ENCODE data around the gene IGF2.

The IGF2 gene

GRCh38 chr11:2164861-2165555 lies 25.8 kb upstream of the IGF2 start:
- no peak overlapping the region for H3K27ac Mint-ChIP-seq
- DNase-seq, result no peak
- H3K4me1 Mint-ChIP-seq (ENCODE audit: low read depth), result no peaks in the 10 kb centered on the region
- H3K36me3 Mint-ChIP-seq (ENCODE audit: low read depth), result no peaks in the 10 kb centered on the region
- H3K27me3 Mint-ChIP-seq, result peaks cover 18% of the 10 kb centered on the region
- no peak overlapping the region for H3K4me3 Mint-ChIP-seq
- no peaks in the 10 kb centered on the region for H3K9me3 Mint-ChIP-seq

- peaks cover 18% of the 10 kb centered on the region for H3K27me3 Mint-ChIP-seq
- no peak for DNase-seq
- H3K36me3 Mint-ChIP-seq (ENCODE audit: low read depth), result no peaks in the 10 kb centered on the region
- no peaks in the 10 kb centered on the region for H3K4me1 Mint-ChIP-seq (ENCODE audit: low read depth)
- H3K9me3 Mint-ChIP-seq, result no peaks in the 10 kb centered on the region
- no peak overlapping the region for H3K27ac Mint-ChIP-seq
- no peak overlapping the region for H3K4me3 Mint-ChIP-seq
These were observed 24.9 kb upstream of the IGF2 start for GRCh38 chr11:2164081-2164480.

DNA sequence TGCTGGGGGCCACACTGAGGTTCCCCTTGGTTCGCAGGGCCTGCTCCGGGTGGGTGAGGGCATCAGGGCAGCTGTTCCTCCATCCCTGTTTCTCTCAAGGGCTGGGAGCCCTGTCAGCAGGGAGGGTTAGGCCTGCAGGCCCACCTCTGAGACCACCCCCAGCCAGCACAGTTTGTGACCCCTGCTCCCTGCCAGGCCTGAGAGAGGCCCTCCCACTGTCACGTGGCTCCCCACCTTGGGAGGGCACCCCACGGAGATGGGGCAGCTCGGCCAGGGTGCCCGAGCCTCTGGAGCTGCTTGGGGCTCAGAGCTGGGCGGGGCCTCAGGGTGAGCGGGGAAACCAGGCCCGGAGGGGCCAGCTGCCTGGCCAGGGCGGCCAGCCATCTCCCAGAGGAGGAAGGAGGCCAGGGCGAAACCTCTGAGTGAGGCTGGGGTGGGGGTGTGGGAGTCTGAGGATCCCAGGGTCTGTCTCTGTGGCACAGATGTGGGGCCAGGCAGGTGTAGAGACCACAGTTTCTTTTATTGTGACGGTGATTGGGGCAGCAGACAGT lies 24.3 kb upstream of the IGF2 start:
- Mint-ChIP-seq H3K9me3 (no peaks in the 10 kb centered on the region), H3K4me3 (no peak overlapping the region), H3K27me3 (peaks cover 18% of the 10 kb centered on the region), H3K4me1 (ENCODE audit: low read depth) (no peaks in the 10 kb centered on the region), H3K27ac (no peak overlapping the region), H3K36me3 (ENCODE audit: low read depth) (no peaks in the 10 kb centered on the region)
- DNase-seq, result no peak

DNA sequence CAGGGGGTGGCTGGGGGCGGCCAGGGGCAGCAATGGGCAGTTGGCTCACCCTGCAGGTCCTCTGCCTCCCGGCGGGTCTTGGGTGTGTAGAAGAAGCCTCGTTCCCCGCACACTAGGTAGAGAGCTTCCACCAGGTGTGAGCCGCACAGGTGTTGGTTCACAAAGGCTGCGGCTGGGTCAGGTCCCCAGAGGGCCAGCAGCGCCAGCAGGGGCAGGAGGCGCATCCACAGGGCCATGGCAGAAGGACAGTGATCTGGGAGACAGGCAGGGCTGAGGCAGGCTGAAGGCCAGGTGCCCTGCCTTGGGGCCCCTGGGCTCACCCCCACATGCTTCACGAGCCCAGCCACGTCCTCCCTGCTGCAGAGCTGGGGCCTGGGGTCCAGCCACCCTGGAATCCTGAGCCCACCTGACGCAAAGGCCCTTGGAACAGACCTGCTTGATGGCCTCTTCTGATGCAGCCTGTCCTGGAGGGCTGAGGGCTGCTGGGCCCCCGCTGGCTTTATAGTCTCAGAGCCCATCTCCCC lies 21.6 kb upstream of the IGF2 start, which contains the start of gene INS:
Gene INS (minus strand): TSS at position 474 of the 524 bp plus-strand sequence. CDS start 238 bp downstream, at position 236.
- Mint-ChIP-seq H3K27me3 (peaks cover 18% of the 10 kb centered on the region), H3K36me3 (ENCODE audit: low read depth) (no peaks in the 10 kb centered on the region), H3K9me3 (no peaks in the 10 kb centered on the region), H3K4me3 (no peak within 1 kb of the TSS), H3K4me1 (ENCODE audit: low read depth) (no peaks in the 10 kb centered on the region), H3K27ac (no peak within 1 kb of the TSS)
- no peak for DNase-seq

DNA sequence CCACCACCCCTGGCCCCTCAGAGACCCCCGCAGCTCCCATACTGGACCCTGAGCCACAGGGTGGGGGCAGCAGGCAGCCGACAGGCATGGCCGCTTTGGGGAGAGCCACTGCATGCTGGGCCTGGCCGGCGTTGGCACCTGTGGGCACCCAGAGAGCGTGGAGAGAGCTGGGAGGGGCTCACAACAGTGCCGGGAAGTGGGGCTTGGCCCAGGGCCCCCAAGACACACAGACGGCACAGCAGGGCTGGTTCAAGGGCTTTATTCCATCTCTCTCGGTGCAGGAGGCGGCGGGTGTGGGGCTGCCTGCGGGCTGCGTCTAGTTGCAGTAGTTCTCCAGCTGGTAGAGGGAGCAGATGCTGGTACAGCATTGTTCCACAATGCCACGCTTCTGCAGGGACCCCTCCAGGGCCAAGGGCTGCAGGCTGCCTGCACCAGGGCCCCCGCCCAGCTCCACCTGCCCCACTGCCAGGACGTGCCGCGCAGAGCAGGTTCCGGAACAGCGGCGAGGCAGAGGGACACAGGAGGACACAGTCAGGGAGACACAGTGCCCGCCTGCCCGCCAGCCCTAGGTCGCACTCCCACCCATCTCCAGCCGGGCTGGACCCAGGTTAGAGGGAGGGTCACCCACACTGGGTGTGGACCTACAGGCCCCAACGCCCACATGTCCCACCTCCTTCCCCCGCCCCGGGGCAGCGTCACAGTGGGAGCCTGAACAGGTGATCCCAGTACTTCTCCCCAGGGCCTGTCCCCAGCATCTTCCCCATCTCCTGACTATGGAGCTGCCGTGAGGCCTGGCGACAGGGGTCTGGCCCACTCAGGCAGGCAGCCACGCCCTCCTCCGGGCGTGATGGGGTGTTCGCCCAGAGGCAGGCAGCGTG lies 20.6 kb upstream of the IGF2 start:
- Mint-ChIP-seq H3K4me3 (no peak overlapping the region), H3K4me1 (ENCODE audit: low read depth) (no peaks in the 10 kb centered on the region), H3K27ac (no peak overlapping the region), H3K36me3 (ENCODE audit: low read depth) (no peaks in the 10 kb centered on the region), H3K9me3 (no peaks in the 10 kb centered on the region), H3K27me3 (peaks cover 14% of the 10 kb centered on the region)
- DNase-seq, result no peak

- Mint-ChIP-seq H3K4me1 (ENCODE audit: low read depth) (no peaks in the 10 kb centered on the region), H3K36me3 (ENCODE audit: low read depth) (no peaks in the 10 kb centered on the region), H3K27me3 (peaks cover 10% of the 10 kb centered on the region), H3K4me3 (no peak overlapping the region), H3K9me3 (no peaks in the 10 kb centered on the region), H3K27ac (no peak overlapping the region)
- DNase-seq, result no peak
These were observed 19.8 kb upstream of the IGF2 start for GRCh38 chr11:2158966-2159365.

DNA sequence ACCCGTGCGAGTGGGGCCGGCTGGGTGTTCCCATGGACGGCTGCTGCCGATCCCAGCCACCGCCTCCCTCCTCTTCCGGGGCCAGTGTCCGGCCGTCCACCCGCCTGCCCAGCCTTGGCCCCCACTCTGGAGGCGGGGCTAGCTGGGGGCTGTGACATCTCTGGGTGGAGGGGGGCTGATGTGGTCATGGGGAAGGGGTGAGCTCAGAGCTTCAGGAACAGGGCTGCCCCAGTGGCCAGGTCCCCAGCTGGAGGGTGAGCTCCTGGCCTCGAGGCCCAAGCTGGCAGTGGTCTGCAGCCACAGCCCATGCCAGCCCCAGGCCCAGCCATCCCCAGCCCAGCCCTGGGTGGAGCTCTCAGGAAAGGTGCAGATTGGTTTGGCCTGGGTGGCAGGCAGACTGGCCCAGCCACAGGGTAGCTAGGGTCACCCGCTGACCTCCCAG lies 19.1 kb upstream of the IGF2 start:
- DNase-seq, result no peak
- H3K4me3 Mint-ChIP-seq, result no peak overlapping the region
- H3K27me3 Mint-ChIP-seq, result peaks cover 8% of the 10 kb centered on the region
- no peak overlapping the region for H3K27ac Mint-ChIP-seq
- H3K9me3 Mint-ChIP-seq, result no peaks in the 10 kb centered on the region
- no peaks in the 10 kb centered on the region for H3K4me1 Mint-ChIP-seq (ENCODE audit: low read depth)
- no peaks in the 10 kb centered on the region for H3K36me3 Mint-ChIP-seq (ENCODE audit: low read depth)

GRCh38 chr11:2157294-2158040 lies 18.3 kb upstream of the IGF2 start:
- H3K4me1 Mint-ChIP-seq (ENCODE audit: low read depth), result no peaks in the 10 kb centered on the region
- H3K4me3 Mint-ChIP-seq, result no peak overlapping the region
- no peaks in the 10 kb centered on the region for H3K36me3 Mint-ChIP-seq (ENCODE audit: low read depth)
- no peak for DNase-seq
- H3K27me3 Mint-ChIP-seq, result peaks cover 3% of the 10 kb centered on the region
- H3K27ac Mint-ChIP-seq, result no peak overlapping the region
- H3K9me3 Mint-ChIP-seq, result no peaks in the 10 kb centered on the region

GRCh38 chr11:2156416-2157182 lies 17.4 kb upstream of the IGF2 start:
- peak; percentile 77 for DNase-seq
- no peak overlapping the region for H3K27ac Mint-ChIP-seq
- no peak overlapping the region for H3K4me3 Mint-ChIP-seq
- no peaks in the 10 kb centered on the region for H3K36me3 Mint-ChIP-seq (ENCODE audit: low read depth)
- no peaks in the 10 kb centered on the region for H3K9me3 Mint-ChIP-seq
- H3K4me1 Mint-ChIP-seq (ENCODE audit: low read depth), result peaks cover 3% of the 10 kb centered on the region
- peaks cover 3% of the 10 kb centered on the region for H3K27me3 Mint-ChIP-seq

- H3K27me3 Mint-ChIP-seq, result peaks cover 12% of the 10 kb centered on the region
- H3K27ac Mint-ChIP-seq, result no peak overlapping the region
These were observed 16.3 kb upstream of the IGF2 start for GRCh38 chr11:2155511-2155910.

GRCh38 chr11:2154889-2155288 lies 15.7 kb upstream of the IGF2 start:
- no peaks in the 10 kb centered on the region for H3K36me3 Mint-ChIP-seq (ENCODE audit: low read depth)

More at GRCh38 chr11:2155511-2155910, 16.3 kb upstream of the IGF2 start:
- H3K36me3 Mint-ChIP-seq (ENCODE audit: low read depth), result no peaks in the 10 kb centered on the region
- no peak overlapping the region for H3K4me3 Mint-ChIP-seq
- peaks cover 5% of the 10 kb centered on the region for H3K4me1 Mint-ChIP-seq (ENCODE audit: low read depth)
- H3K9me3 Mint-ChIP-seq, result no peaks in the 10 kb centered on the region
- no peak for DNase-seq

DNA sequence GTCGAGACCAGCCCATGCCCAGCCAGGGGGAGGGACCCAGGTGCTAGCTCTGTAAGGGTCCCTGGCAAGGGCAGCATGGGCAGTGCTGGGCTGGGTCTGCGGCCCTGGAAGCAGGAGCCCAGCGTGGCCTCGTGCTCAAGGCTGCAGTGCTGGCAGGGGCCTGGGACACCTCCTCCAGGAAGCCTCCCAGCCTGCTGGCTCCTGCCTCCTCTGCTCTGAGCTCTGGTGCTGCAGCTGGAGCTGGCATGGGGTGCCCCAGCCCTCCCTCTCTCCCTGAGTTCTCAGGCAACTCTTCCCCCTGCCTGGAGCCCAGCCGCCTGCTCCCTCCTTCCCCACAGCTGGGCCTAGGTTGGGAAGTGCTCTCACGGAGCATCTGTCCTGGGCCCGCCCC lies 15.0 kb upstream of the IGF2 start:
- Mint-ChIP-seq H3K4me1 (ENCODE audit: low read depth) (peaks cover 9% of the 10 kb centered on the region), H3K27ac (no peak overlapping the region), H3K9me3 (no peaks in the 10 kb centered on the region), H3K36me3 (ENCODE audit: low read depth) (no peaks in the 10 kb centered on the region), H3K4me3 (no peak overlapping the region), H3K27me3 (peaks cover 20% of the 10 kb centered on the region)
- no peak for DNase-seq

More at GRCh38 chr11:2154889-2155288, 15.7 kb upstream of the IGF2 start:
- Mint-ChIP-seq H3K4me3 (no peak overlapping the region), H3K9me3 (no peaks in the 10 kb centered on the region), H3K27me3 (peaks cover 15% of the 10 kb centered on the region), H3K27ac (no peak overlapping the region), H3K4me1 (ENCODE audit: low read depth) (peaks cover 8% of the 10 kb centered on the region)
- no peak for DNase-seq

DNA sequence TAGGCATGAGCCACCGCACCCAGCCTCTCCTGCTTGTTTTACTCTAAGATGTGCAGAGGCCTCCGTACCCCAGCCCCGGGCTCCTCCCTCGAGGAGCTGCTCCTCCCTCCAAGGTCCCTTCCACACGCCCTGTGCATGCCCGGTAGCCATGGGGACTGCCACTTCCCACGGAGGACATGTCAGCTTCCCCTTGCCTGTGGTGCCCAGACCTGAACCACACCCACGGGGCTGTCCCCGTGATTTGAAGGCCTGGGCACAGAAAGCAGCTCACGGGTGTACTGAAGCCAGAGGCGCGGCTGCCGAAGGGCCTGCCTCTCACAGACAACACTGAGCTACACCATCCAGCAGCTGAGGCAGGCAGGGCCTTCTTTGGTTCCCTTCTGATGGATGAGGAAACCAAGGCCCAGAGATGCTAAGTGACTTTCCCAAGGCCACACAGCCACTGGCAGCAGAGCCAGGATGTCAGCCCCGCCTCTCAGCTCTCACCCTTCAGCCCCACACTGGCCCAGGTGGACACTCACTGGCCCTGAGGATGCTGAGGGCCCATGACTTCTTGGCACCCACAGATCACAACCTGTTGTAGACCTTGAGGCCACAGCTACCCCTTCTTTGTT lies 14.5 kb upstream of the IGF2 start:
- no peaks in the 10 kb centered on the region for H3K36me3 Mint-ChIP-seq (ENCODE audit: low read depth)
- no peak overlapping the region for H3K27ac Mint-ChIP-seq

More for the DNA sequence above, 14.5 kb upstream of the IGF2 start:
- H3K4me1 Mint-ChIP-seq (ENCODE audit: low read depth), result peaks cover 9% of the 10 kb centered on the region
- no peak for DNase-seq
- no peak overlapping the region for H3K4me3 Mint-ChIP-seq
- peaks cover 25% of the 10 kb centered on the region for H3K27me3 Mint-ChIP-seq
- H3K9me3 Mint-ChIP-seq, result no peaks in the 10 kb centered on the region
